HepG2 (cell line): ENCODE measurements around the gene AP1G1. TPM values are rescaled to one million over a fixed set of nuclear protein-coding genes. Genes with fewer than 3 reads are reported as not detected.

Experiments used
- ATM ChIP-seq: fragments of 450-650 bp; IDR thresholded peaks from 2 replicates; pipeline ENCODE4 v1.7.1; 2017; ENCODE audit warnings: mild to moderate bottlenecking, borderline replicate concordance
- IKZF1 ChIP-seq: fragments of 450-650 bp; IDR thresholded peaks from 2 replicates; pipeline ENCODE4 v1.7.1; 2016
- MTA1 ChIP-seq: sonication (generic); formaldehyde crosslinking; IDR thresholded peaks from 2 replicates; pipeline ENCODE4 v1.4.0; 2020; ENCODE audit warnings: missing genetic modification reagents, mild to moderate bottlenecking, borderline replicate concordance
- MXD4 ChIP-seq: IDR thresholded peaks from 2 replicates; pipeline ENCODE4 v1.6.1; 2016; ENCODE audit warnings: mild to moderate bottlenecking, missing biosample characterization, missing genetic modification reagents
- SNRNP70 ChIP-seq: fragments of 200-400 bp; formaldehyde crosslinking; IDR thresholded peaks from 2 replicates; pipeline ENCODE4 v1.6.1; 2017; ENCODE audit warnings: mild to moderate bottlenecking, low read depth, low read length, moderate library complexity
- SOX6 ChIP-seq, 2 experiments: fragments of 450-650 bp in 1 of 2; sonication (generic) in 1 of 2; formaldehyde crosslinking in 1 of 2; IDR thresholded peaks; 2 replicates each; pipeline versions ENCODE4 v1.4.0 to v1.6.1; 2017 to 2020; ENCODE audit warnings: antibody characterized with exemption in 1 of 2, mild to moderate bottlenecking in 1 of 2, missing genetic modification reagents in 1 of 2
- SRY ChIP-seq: sonication (generic); formaldehyde crosslinking; IDR thresholded peaks from 2 replicates; pipeline ENCODE4 v1.8.0; 2022; ENCODE audit warnings: mild to moderate bottlenecking, missing genetic modification reagents
- STAG1 ChIP-seq: sonication (generic); formaldehyde crosslinking; IDR thresholded peaks from 2 replicates; pipeline ENCODE4 v1.4.0; 2020; ENCODE audit warnings: missing genetic modification reagents
- ZBTB25 ChIP-seq: IDR thresholded peaks from 2 replicates; pipeline ENCODE4 v1.6.1; 2018; ENCODE audit warnings: missing genetic modification reagents
- ZFX ChIP-seq: sonication (generic); formaldehyde crosslinking; IDR thresholded peaks from 2 replicates; pipeline ENCODE4 v1.4.0; 2020; ENCODE audit warnings: mild to moderate bottlenecking, low read depth, missing genetic modification reagents, moderate library complexity
- ZNF101 ChIP-seq: sonication (generic); formaldehyde crosslinking; IDR thresholded peaks from 2 replicates; pipeline ENCODE4 v1.4.0; 2020; ENCODE audit warnings: mild to moderate bottlenecking, low read depth, missing genetic modification reagents, borderline replicate concordance
- ZNF512 ChIP-seq: sonication (generic); formaldehyde crosslinking; IDR thresholded peaks from 2 replicates; pipeline ENCODE4 v1.4.0; 2020; ENCODE audit warnings: mild to moderate bottlenecking, missing genetic modification reagents
- ZNF703 ChIP-seq: sonication (generic); formaldehyde crosslinking; IDR thresholded peaks from 2 replicates; pipeline ENCODE4 v1.5.1; 2020; ENCODE audit warnings: missing genetic modification reagents, mild to moderate bottlenecking, moderate library complexity, borderline replicate concordance
- ZNF841 ChIP-seq: sonication (generic); formaldehyde crosslinking; IDR thresholded peaks from 2 replicates; pipeline ENCODE4 v1.8.1; 2023; ENCODE audit warnings: missing genetic modification reagents, borderline replicate concordance
- polyA plus RNA-seq, 8 experiments: library from polyadenylated mRNA; depleted of rRNA in 3 of 8; stranded (reverse) in 7 of 8; unstranded in 1 of 8; fragments of >200 nt; fragmentation: Illumina TruSeq in 4 of 8; extraction: Trizol in 4 of 8; gene quantifications; 2 replicates each; pipeline versions ENCODE4 v1.2.1 to v1.2.3, GENCODE V29; 2011 to 2016; ENCODE audit warnings: low read depth in 4 of 8, missing spikeins in 1 of 8, mixed read lengths in 1 of 8; ENCODE audit not compliant: insufficient read depth in 1 of 8
- total RNA-seq, 5 experiments: library from RNA; depleted of rRNA; stranded (reverse); fragments of >200 nt; fragmentation: Illumina TruSeq; extraction: Trizol; gene quantifications; 2 replicates each; pipeline ENCODE4 v1.2.3, GENCODE V29; 2016; ENCODE audit warnings: low read depth in 1 of 5
- TF ChIP-seq, protein P1 (sequence below): sonication (generic); formaldehyde crosslinking; IDR thresholded peaks from 2 replicates; pipeline ENCODE4 v1.9.0; 2022; ENCODE audit warnings: missing genetic modification reagents, mild to moderate bottlenecking, borderline replicate concordance
- TF ChIP-seq, protein P2 (sequence below): sonication (generic); formaldehyde crosslinking; IDR thresholded peaks from 2 replicates; pipeline ENCODE4 v1.4.0; 2020; ENCODE audit warnings: mild to moderate bottlenecking, missing genetic modification reagents, borderline replicate concordance
- TF ChIP-seq, protein P3 (sequence below): sonication (generic); formaldehyde crosslinking; IDR thresholded peaks from 2 replicates; pipeline ENCODE4 v1.5.1; 2020; ENCODE audit warnings: mild to moderate bottlenecking, missing genetic modification reagents, borderline replicate concordance

Gene AP1G1
- total and polyA plus RNA-seq, 2 of the 13 experiments (the other 11 are each of a cell fraction or from before 2014, with no cell fraction given) = 62.2 to 66.2 TPM

DNA sequence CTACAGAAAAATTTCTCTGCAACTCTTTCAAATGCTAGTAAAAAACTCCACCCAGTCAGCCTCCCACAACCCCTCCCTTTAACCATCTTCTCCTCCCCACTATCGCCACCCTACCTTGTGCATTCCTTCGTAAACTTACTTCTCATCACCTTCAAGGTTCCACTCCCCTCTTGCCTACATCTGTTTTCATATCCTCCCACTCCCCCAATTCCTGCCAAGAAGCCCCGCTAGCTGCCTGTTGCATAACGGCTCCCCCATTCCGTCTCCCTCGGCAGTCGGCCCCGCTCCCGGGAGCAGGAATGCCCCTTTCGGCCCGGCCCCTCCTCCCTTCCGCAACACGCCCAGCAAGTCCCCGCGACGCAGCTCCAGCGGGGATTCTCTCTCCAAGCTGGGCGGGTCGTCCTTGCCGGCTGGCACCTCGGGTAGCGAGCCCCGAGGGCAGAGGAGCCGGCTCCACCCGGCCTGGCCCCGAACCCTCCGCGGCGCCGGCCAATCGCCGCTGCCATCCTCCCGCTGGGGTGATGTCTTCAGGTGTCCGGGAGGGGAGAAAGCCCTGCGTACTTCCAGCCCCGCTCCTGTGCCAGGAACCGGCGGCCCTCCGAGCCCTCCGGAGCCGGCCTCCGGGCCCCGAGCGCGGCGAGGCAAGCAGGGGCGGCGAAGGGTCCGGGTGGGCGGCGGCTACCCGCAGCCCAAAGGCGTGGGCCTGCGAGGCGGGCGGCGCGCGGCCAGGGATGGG is 85.7 kb downstream of the AP1G1 start (continued):
- TF ChIP-seq ZNF841 (0 out of 2 replicates have a peak, but pooled peaks have one; percentile 27), ZFX (CRISPR knock-in tag) (peak; percentile 83), ZNF512 (CRISPR knock-in tag) (peak; percentile 74; the same call in 1 of the 2 replicates), MTA1 (CRISPR knock-in tag) (peak; percentile 66), ATM (peak; percentile 69; the same call in 1 of the 2 replicates), ZBTB25 (peak; percentile 71), ZNF101 (no peak), SNRNP70 (no peak), SOX6 (IDR thresholded peaks at IDR 0.05) (no peak), SOX6 (CRISPR knock-in tag; IDR thresholded peaks at IDR 0.05) (peak; percentile 57; the same call in 1 of the 2 replicates), MXD4 (CRISPR knock-in tag) (peak; percentile 54; the same call in 1 of the 2 replicates), ZNF703 (CRISPR knock-in tag) (no peak), STAG1 (CRISPR knock-in tag) (no peak), SRY (peak; percentile 74; the same call in 1 of the 2 replicates), IKZF1 (no peak)
- TF ChIP-seq, protein P1, sequence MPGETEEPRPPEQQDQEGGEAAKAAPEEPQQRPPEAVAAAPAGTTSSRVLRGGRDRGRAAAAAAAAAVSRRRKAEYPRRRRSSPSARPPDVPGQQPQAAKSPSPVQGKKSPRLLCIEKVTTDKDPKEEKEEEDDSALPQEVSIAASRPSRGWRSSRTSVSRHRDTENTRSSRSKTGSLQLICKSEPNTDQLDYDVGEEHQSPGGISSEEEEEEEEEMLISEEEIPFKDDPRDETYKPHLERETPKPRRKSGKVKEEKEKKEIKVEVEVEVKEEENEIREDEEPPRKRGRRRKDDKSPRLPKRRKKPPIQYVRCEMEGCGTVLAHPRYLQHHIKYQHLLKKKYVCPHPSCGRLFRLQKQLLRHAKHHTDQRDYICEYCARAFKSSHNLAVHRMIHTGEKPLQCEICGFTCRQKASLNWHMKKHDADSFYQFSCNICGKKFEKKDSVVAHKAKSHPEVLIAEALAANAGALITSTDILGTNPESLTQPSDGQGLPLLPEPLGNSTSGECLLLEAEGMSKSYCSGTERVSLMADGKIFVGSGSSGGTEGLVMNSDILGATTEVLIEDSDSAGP (CRISPR knock-in tag) = peak; percentile 78; the same call in 1 of the 2 replicates
- TF ChIP-seq, protein P2, sequence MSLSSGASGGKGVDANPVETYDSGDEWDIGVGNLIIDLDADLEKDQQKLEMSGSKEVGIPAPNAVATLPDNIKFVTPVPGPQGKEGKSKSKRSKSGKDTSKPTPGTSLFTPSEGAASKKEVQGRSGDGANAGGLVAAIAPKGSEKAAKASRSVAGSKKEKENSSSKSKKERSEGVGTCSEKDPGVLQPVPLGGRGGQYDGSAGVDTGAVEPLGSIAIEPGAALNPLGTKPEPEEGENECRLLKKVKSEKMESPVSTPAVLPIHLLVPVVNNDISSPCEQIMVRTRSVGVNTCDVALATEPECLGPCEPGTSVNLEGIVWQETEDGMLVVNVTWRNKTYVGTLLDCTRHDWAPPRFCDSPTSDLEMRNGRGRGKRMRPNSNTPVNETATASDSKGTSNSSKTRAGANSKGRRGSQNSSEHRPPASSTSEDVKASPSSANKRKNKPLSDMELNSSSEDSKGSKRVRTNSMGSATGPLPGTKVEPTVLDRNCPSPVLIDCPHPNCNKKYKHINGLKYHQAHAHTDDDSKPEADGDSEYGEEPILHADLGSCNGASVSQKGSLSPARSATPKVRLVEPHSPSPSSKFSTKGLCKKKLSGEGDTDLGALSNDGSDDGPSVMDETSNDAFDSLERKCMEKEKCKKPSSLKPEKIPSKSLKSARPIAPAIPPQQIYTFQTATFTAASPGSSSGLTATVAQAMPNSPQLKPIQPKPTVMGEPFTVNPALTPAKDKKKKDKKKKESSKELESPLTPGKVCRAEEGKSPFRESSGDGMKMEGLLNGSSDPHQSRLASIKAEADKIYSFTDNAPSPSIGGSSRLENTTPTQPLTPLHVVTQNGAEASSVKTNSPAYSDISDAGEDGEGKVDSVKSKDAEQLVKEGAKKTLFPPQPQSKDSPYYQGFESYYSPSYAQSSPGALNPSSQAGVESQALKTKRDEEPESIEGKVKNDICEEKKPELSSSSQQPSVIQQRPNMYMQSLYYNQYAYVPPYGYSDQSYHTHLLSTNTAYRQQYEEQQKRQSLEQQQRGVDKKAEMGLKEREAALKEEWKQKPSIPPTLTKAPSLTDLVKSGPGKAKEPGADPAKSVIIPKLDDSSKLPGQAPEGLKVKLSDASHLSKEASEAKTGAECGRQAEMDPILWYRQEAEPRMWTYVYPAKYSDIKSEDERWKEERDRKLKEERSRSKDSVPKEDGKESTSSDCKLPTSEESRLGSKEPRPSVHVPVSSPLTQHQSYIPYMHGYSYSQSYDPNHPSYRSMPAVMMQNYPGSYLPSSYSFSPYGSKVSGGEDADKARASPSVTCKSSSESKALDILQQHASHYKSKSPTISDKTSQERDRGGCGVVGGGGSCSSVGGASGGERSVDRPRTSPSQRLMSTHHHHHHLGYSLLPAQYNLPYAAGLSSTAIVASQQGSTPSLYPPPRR (CRISPR knock-in tag) = 0 out of 2 replicates have a peak, but pooled peaks have one; percentile 47
- TF ChIP-seq, protein P3, sequence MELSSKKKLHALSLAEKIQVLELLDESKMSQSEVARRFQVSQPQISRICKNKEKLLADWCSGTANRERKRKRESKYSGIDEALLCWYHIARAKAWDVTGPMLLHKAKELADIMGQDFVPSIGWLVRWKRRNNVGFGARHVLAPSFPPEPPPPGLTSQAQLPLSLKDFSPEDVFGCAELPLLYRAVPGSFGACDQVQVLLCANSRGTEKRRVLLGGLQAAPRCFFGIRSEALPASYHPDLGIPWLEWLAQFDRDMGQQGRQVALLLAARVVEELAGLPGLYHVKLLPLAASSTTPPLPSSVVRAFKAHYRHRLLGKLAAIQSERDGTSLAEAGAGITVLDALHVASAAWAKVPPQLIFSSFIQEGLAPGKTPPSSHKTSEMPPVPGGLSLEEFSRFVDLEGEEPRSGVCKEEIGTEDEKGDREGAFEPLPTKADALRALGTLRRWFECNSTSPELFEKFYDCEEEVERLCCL (CRISPR knock-in tag) = peak; percentile 66; the same call in 1 of the 2 replicates
